ENCODE data around the gene QRSL1.
"Not testable (repeated sequence)": the region's sequence is repeated elsewhere in the genome, so short reads cannot be mapped to it uniquely, and the experiment has no call there.

QRSL1 gene

GRCh38 chr6:106622412-106622811, 7.0 kb upstream of the QRSL1 start:
- no peak overlapping the region for H3K4me3 ChIP-seq (replicated peaks; ENCODE audit: low read depth, low read length)
- DNase-seq (ENCODE audit: low read depth) = no peak
- no peak for TF ChIP-seq CTCF (IDR thresholded peaks at IDR 0.05; ENCODE audit: low read length, missing control alignments)

- no peak for TF ChIP-seq CTCF (IDR thresholded peaks at IDR 0.05; ENCODE audit: low read length, missing control alignments)
- H3K4me3 ChIP-seq (replicated peaks; ENCODE audit: low read depth, low read length) = no peak overlapping the region
- DNase-seq (ENCODE audit: low read depth) = no peak
These were observed 6.3 kb upstream of the QRSL1 start for GRCh38 chr6:106623039-106623438.

- DNase-seq (ENCODE audit: low read depth) = no peak
- no peak for TF ChIP-seq CTCF (IDR thresholded peaks at IDR 0.05; ENCODE audit: low read length, missing control alignments)
These were observed 2.9 kb upstream of the QRSL1 start for GRCh38 chr6:106626485-106626884.

GRCh38 chr6:106627760-106628159, 1.6 kb upstream of the QRSL1 start:
- not testable (repeated sequence) for H3K4me3 ChIP-seq (replicated peaks; ENCODE audit: low read depth, low read length); DNase-seq (ENCODE audit: low read depth)

More at GRCh38 chr6:106626485-106626884, 2.9 kb upstream of the QRSL1 start:
- no peak overlapping the region for H3K4me3 ChIP-seq (replicated peaks; ENCODE audit: low read depth, low read length)

- peak overlapping the region; percentile 94 for H3K4me3 ChIP-seq (replicated peaks; ENCODE audit: low read depth, low read length)
- DNase-seq (ENCODE audit: low read depth) = no peak
- TF ChIP-seq CTCF (IDR thresholded peaks at IDR 0.05; ENCODE audit: low read length, missing control alignments) = no peak
These were observed 698 bp upstream of the QRSL1 start for GRCh38 chr6:106628658-106629102.

- no peak for TF ChIP-seq CTCF (IDR thresholded peaks at IDR 0.05; ENCODE audit: low read length, missing control alignments)
- H3K4me3 ChIP-seq (replicated peaks; ENCODE audit: low read depth, low read length) = peak overlapping the region; percentile 94
- no peak for DNase-seq (ENCODE audit: low read depth)
These were observed 433 bp downstream of the QRSL1 start for GRCh38 chr6:106629859-106630163.

- no peak for TF ChIP-seq CTCF (IDR thresholded peaks at IDR 0.05; ENCODE audit: low read length, missing control alignments)
- peak overlapping the region; percentile 94 for H3K4me3 ChIP-seq (replicated peaks; ENCODE audit: low read depth, low read length)
- no peak for DNase-seq (ENCODE audit: low read depth)
These were observed 988 bp downstream of the QRSL1 start for GRCh38 chr6:106630366-106630765.

GRCh38 chr6:106631346-106631745, 2.0 kb downstream of the QRSL1 start:
- DNase-seq (ENCODE audit: low read depth) = peak; percentile 7
- TF ChIP-seq CTCF (IDR thresholded peaks at IDR 0.05; ENCODE audit: low read length, missing control alignments) = no peak
- no peak overlapping the region for H3K4me3 ChIP-seq (replicated peaks; ENCODE audit: low read depth, low read length)
